Skeletal muscle tissue (tissue), 4 donors: ENCODE data around the gene KIF5C. TPM values are rescaled to one million over a fixed set of nuclear protein-coding genes. Genes with fewer than 3 reads are reported as not detected.

Experiments used
- H3K27ac ChIP-seq: one replicate; pipeline ENCODE4 v1.7.0; 2013; ENCODE audit warnings: mild to moderate bottlenecking, low read depth, low read length, inconsistent platforms
- H3K27me3 ChIP-seq, 3 donors: one replicate each; pipeline ENCODE4 v1.7.0; 2013; ENCODE audit warnings: low read length in 3 of 3; ENCODE audit not compliant: control insufficient read depth in 3 of 3, insufficient read depth in 3 of 3
- H3K36me3 ChIP-seq, 3 donors: one replicate each; pipeline ENCODE4 v1.7.0; 2013; ENCODE audit warnings: low read length in 3 of 3; ENCODE audit not compliant: control insufficient read depth in 3 of 3, insufficient read depth in 3 of 3
- H3K4me1 ChIP-seq, 3 donors: one replicate each; pipeline ENCODE4 v1.7.0; 2013; ENCODE audit warnings: low read length in 3 of 3, mild to moderate bottlenecking in 3 of 3; ENCODE audit not compliant: control insufficient read depth in 3 of 3, insufficient read depth in 3 of 3
- H3K4me3 ChIP-seq, 3 donors: one replicate each; pipeline ENCODE4 v1.7.0; 2013; ENCODE audit warnings: low read length in 3 of 3
- H3K9ac ChIP-seq, 3 donors: one replicate each; pipeline ENCODE4 v1.7.0; 2013; ENCODE audit warnings: low read length in 3 of 3, mild to moderate bottlenecking in 3 of 3, moderate library complexity in 2 of 3, low read depth in 1 of 3
- H3K9me3 ChIP-seq, 3 donors: one replicate each; pipeline ENCODE4 v1.7.0; 2013; ENCODE audit warnings: low read length in 3 of 3; ENCODE audit not compliant: control insufficient read depth in 3 of 3
- total RNA-seq: library from RNA; depleted of rRNA; stranded (reverse); fragments of >200 nt; gene quantifications from one replicate; pipeline ENCODE4 v1.2.3, GENCODE V29; 2014
- donor health status: Osteomylitis.

The KIF5C gene
- total RNA-seq, 1 donor from 2014 or later: 1.0 TPM

DNA sequence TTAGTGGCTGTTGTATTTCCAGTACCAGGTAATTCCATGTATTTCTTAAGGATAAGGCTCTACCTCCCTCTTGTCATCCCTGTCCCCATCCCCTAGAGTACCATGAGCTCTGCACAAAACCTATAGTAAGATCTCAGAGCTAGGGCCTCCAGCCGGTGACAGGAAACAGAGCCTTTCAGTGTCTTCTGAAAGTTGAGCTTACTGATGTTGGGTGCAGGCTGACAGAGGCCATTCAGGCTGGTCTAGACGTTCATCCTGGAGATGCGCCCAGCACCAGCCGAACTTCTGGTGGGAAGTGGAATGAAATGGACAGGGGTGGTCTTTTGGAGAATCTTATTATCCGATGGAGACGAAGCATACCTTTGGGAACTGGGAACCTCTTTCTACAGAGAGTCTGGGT lies 146.7 kb downstream of the KIF5C start:
- Histone ChIP-seq H3K4me1 (peaks cover 0 to 2% (median 0%) of the 10 kb centered on the region in 3 donors), H3K36me3 (no peaks in the 10 kb centered on the region), H3K9me3 (no peaks in the 10 kb centered on the region), H3K4me3 (no peak overlapping the region), H3K27ac (no peak overlapping the region), H3K27me3 (no peaks in the 10 kb centered on the region), H3K9ac (no peak overlapping the region)

GRCh38 chr2:149023091-149023490 lies 148.1 kb downstream of the KIF5C start:
- no peak overlapping the region for H3K27ac ChIP-seq
- no peaks in the 10 kb centered on the region for H3K4me1 ChIP-seq
- peaks cover 0 to 3% (median 0%) of the 10 kb centered on the region in 3 donors for H3K27me3 ChIP-seq
- no peaks in the 10 kb centered on the region for H3K36me3 ChIP-seq
- no peaks in the 10 kb centered on the region for H3K9me3 ChIP-seq
- no peak overlapping the region for H3K4me3 ChIP-seq
- H3K9ac ChIP-seq: no peak overlapping the region

DNA sequence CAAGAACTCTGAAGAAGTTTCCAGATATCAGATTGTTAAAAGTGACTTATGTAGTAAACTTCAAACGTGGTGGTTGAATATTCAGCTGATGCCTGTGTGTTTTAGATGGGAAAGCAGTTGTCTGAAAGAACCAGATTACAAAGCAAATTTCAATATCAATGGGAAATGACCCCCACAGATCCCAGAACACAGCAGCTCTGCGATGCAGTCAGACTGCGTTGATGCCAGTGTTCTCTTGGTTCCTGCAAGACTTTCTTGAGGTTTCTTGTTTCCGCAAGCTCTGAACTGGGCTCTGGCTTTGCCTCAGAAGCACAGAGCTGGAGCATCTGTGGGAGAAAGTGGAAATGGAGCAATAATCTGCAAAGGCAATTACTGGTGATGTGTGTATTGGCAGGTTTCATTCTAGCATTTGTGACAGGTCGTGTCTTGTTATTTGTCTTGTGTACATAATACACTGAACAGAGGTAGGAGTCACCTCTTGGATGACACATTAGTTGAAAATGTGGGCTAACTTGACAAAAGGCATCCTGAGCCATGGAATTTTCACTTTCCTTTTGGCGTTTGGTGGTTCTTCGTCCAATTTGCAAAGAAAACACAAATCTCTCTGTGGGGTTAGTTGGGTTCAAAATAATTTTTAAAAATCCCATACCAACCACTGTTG lies 152.7 kb downstream of the KIF5C start:
- Histone ChIP-seq H3K27ac (no peak overlapping the region), H3K9ac (no peak overlapping the region), H3K27me3 (peaks cover 6 to 21% (median 12%) of the 10 kb centered on the region in 3 donors), H3K9me3 (no peaks in the 10 kb centered on the region), H3K4me3 (no peak overlapping the region), H3K4me1 (no peaks in the 10 kb centered on the region), H3K36me3 (no peaks in the 10 kb centered on the region)

GRCh38 chr2:149028377-149028776 lies 153.3 kb downstream of the KIF5C start:
- Histone ChIP-seq H3K4me1 (no peaks in the 10 kb centered on the region), H3K9me3 (no peaks in the 10 kb centered on the region), H3K36me3 (no peaks in the 10 kb centered on the region), H3K27ac (no peak overlapping the region), H3K9ac (no peak overlapping the region), H3K27me3 (peaks cover 6 to 21% (median 12%) of the 10 kb centered on the region in 3 donors), H3K4me3 (no peak overlapping the region)

DNA sequence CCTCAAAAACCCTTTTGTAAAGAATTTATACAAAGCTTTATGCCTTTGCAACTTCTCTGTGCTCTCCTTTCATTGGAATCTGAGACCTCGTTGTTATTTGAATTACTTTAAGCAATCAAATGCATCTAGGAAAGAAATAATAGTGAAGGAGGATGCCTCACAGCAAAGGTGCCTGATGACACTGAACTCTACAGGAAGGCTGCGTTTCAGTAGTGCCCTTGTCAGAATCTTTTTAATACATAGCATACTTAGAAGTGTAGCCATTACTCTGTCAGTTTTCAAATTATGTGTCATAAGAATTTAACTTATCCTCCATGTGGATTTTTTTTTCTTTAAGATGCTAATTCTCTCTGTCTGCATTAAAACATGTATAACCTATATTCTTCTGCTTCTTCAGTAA lies 153.9 kb downstream of the KIF5C start:
- peaks cover 6 to 21% (median 12%) of the 10 kb centered on the region in 3 donors for H3K27me3 ChIP-seq
- H3K4me1 ChIP-seq: no peaks in the 10 kb centered on the region
- no peaks in the 10 kb centered on the region for H3K9me3 ChIP-seq
- H3K27ac ChIP-seq: no peak overlapping the region
- H3K4me3 ChIP-seq: no peak overlapping the region
- H3K36me3 ChIP-seq: no peaks in the 10 kb centered on the region
- H3K9ac ChIP-seq: no peak overlapping the region

DNA sequence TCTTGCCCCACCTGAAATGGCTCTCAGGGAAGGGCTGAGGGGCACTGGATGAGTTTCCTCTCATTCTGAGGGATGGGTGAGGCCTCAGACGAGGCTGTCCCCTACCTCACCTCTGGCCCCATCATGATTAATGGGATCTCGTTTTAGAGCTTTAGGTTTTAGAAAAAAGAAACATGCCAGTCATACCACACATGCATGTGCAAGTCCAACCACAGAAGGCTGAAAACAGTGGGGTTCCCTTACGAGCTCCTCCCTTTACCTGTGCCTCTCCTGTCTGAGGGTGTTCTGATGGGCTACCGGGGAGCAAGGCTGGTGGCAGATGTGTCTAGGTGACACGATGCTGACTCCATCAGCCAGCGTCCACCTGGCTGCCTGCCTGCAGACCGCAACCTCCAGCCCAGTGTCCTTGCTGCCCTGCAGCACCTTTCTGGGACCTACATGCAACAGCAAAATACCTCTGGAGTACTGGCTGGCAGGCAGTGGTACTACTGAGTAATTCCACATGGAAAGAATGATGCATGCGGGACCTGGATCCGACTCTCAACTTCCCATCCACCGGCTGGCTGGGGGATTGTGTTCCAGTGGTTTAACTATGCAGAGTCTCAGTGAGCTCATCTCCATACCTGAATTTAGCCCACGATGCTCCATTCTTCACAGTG lies 154.4 kb downstream of the KIF5C start:
- no peak overlapping the region for H3K27ac ChIP-seq
- no peak overlapping the region for H3K9ac ChIP-seq
- no peaks in the 10 kb centered on the region for H3K36me3 ChIP-seq
- peaks cover 6 to 21% (median 16%) of the 10 kb centered on the region in 3 donors for H3K27me3 ChIP-seq
- H3K4me1 ChIP-seq: no peaks in the 10 kb centered on the region
- H3K9me3 ChIP-seq: no peaks in the 10 kb centered on the region
- no peak overlapping the region for H3K4me3 ChIP-seq

GRCh38 chr2:149031396-149031795 lies 156.4 kb downstream of the KIF5C start:
- H3K27me3 ChIP-seq: peaks cover 8 to 27% (median 21%) of the 10 kb centered on the region in 3 donors
- H3K9me3 ChIP-seq: no peaks in the 10 kb centered on the region
- no peak overlapping the region for H3K27ac ChIP-seq
- H3K4me3 ChIP-seq: no peak overlapping the region
- no peak overlapping the region for H3K9ac ChIP-seq
- no peaks in the 10 kb centered on the region for H3K36me3 ChIP-seq
- no peaks in the 10 kb centered on the region for H3K4me1 ChIP-seq

GRCh38 chr2:149033716-149034115 lies 158.7 kb downstream of the KIF5C start:
- Histone ChIP-seq H3K9ac (no peak overlapping the region), H3K4me1 (peaks cover 0 to 2% (median 0%) of the 10 kb centered on the region in 3 donors), H3K4me3 (no peak overlapping the region), H3K9me3 (no peaks in the 10 kb centered on the region), H3K36me3 (no peaks in the 10 kb centered on the region), H3K27me3 (peaks cover 24 to 43% (median 38%) of the 10 kb centered on the region in 3 donors), H3K27ac (no peak overlapping the region)

- no peaks in the 10 kb centered on the region for H3K36me3 ChIP-seq
- no peak overlapping the region for H3K4me3 ChIP-seq
- H3K4me1 ChIP-seq: peaks cover 0 to 2% (median 0%) of the 10 kb centered on the region in 3 donors
- H3K27me3 ChIP-seq: peaks cover 31 to 44% (median 42%) of the 10 kb centered on the region in 3 donors
- H3K9me3 ChIP-seq: no peaks in the 10 kb centered on the region
- no peak overlapping the region for H3K9ac ChIP-seq
- no peak overlapping the region for H3K27ac ChIP-seq
Measured at GRCh38 chr2:149034406-149034805, 159.4 kb downstream of the KIF5C start.

GRCh38 chr2:149036507-149037293 lies 161.7 kb downstream of the KIF5C start:
- H3K4me3 ChIP-seq: no peak overlapping the region
- no peak overlapping the region for H3K9ac ChIP-seq
- no peaks in the 10 kb centered on the region for H3K9me3 ChIP-seq
- peaks cover 0 to 2% (median 0%) of the 10 kb centered on the region in 3 donors for H3K4me1 ChIP-seq
- no peaks in the 10 kb centered on the region for H3K36me3 ChIP-seq
- H3K27me3 ChIP-seq: peaks cover 34 to 40% (median 39%) of the 10 kb centered on the region in 3 donors
- no peak overlapping the region for H3K27ac ChIP-seq
